ENCODE measurements around the gene NOTCH2. TPM values are rescaled to one million over a fixed set of nuclear protein-coding genes. Genes with fewer than 3 reads are reported as not detected.

NOTCH2 gene
- polyA plus RNA-seq, 1 experiment = 40.7 TPM

DNA sequence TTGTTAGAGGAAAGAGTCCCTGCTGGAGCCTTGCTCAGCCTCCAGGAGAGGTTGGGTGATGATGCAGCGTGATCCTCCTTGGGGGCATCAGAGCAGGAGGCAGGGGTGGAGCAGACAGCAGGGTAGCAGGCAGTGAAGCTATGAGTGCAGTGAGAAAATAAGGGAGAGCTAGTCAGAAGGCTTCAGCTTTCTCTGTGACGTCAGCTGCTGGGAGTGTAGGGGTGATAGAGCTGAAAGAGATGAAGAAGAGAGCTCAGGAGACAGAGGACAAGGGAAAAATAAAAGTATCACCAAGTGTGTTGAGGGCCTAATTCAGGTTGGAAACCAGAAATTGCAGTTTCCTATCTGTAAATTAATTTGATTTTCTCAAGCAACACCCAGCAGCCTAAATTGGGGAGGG is 170.9 kb downstream of the NOTCH2 start:
- Histone ChIP-seq H3K4me3 (ENCODE audit: low read depth, low read length) (no peak overlapping the region), H3K27me3 (ENCODE audit: control insufficient read depth, insufficient read depth, low read length) (no peaks in the 10 kb centered on the region; the same call in 1 of the 2 replicates), H3K36me3 (ENCODE audit: control insufficient read depth, insufficient read depth, low read length) (no peaks in the 10 kb centered on the region)
- POLR2A ChIA-PET = no interaction called here
- no peak for TF ChIP-seq CTCF (IDR thresholded peaks at IDR 0.05; ENCODE audit: insufficient read depth, low read depth, low read length)
- no peak for DNase-seq (ENCODE audit: low read depth)
- CTCF ChIA-PET = interaction anchor here (1.3 to 5.3 kb wide), 2 partner anchors 12 to 16 kb away, joined by 5 to 34 read pairs; no protein-coding TSS in a partner anchor

DNA sequence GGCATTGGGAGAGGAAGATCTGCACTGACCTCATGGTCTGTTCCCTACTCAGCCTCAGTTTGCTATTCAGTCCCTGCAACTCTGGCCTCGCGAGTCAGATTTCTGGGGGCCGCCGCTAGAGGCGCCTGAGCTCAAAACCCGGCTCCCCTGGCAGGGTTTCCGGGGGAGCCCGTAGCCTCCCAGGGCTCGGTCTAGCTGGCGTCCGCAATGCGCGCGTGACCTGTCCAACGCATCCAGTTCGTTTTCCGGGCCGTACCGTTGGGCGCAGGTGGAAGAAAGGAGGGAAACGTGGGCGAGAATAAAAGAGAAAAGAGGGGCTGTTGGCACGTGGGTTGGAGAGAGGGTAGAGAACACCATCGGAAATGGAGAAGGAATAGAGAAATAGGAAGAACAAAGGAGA is 173.2 kb downstream of the NOTCH2 start, which contains the start of gene ADAM30:
Gene ADAM30, minus strand, starts transcription at position 213 of the 400 bp plus-strand sequence. Its CDS starts 179 bp downstream, at position 34.
- Histone ChIP-seq H3K4me3 (ENCODE audit: low read depth, low read length) (no peak within 1 kb of the TSS), H3K27me3 (ENCODE audit: control insufficient read depth, insufficient read depth, low read length) (no peaks in the 10 kb centered on the region; the same call in 1 of the 2 replicates), H3K36me3 (ENCODE audit: control insufficient read depth, insufficient read depth, low read length) (no peaks in the 10 kb centered on the region)
- no peak; the same call in 1 of the 2 replicates for TF ChIP-seq CTCF (IDR thresholded peaks at IDR 0.05; ENCODE audit: insufficient read depth, low read depth, low read length)
- no peak for DNase-seq (ENCODE audit: low read depth)
- ChIA-PET CTCF (interaction anchor here (1.3 to 5.3 kb wide), 3 partner anchors 10 to 13 kb away, joined by 3 to 34 read pairs (median 3); no protein-coding TSS in a partner anchor), POLR2A (no interaction called here)

DNA sequence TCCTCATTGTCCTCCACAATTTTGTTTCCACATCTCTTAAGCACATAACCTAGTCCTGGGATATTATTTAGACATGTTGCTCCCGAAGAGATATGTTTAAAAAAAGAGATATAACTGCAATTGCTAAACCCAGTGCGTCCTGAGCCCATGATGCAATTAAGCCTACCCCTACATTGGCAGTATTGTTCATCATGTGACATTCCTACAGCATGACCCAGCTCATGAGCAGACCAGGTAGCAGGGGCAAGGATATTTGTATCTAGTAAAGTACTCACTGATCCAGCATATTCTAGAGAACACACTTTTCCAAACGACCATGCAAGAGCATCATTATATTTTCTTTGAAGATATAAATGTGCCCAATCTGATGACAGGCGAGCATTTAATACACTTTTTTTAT is 174.4 kb downstream of the NOTCH2 start:
- no peak for DNase-seq (ENCODE audit: low read depth)
- Histone ChIP-seq H3K27me3 (ENCODE audit: control insufficient read depth, insufficient read depth, low read length) (no peaks in the 10 kb centered on the region; the same call in 1 of the 2 replicates), H3K4me3 (ENCODE audit: low read depth, low read length) (no peak overlapping the region), H3K36me3 (ENCODE audit: control insufficient read depth, insufficient read depth, low read length) (no peaks in the 10 kb centered on the region)
- ChIA-PET POLR2A (no interaction called here), CTCF (interaction anchor here (5.3 kb wide), 1 partner anchor 9 kb away, joined by 34 read pairs; no protein-coding TSS in a partner anchor)
- TF ChIP-seq CTCF (IDR thresholded peaks at IDR 0.05; ENCODE audit: insufficient read depth, low read depth, low read length) = no peak

DNA sequence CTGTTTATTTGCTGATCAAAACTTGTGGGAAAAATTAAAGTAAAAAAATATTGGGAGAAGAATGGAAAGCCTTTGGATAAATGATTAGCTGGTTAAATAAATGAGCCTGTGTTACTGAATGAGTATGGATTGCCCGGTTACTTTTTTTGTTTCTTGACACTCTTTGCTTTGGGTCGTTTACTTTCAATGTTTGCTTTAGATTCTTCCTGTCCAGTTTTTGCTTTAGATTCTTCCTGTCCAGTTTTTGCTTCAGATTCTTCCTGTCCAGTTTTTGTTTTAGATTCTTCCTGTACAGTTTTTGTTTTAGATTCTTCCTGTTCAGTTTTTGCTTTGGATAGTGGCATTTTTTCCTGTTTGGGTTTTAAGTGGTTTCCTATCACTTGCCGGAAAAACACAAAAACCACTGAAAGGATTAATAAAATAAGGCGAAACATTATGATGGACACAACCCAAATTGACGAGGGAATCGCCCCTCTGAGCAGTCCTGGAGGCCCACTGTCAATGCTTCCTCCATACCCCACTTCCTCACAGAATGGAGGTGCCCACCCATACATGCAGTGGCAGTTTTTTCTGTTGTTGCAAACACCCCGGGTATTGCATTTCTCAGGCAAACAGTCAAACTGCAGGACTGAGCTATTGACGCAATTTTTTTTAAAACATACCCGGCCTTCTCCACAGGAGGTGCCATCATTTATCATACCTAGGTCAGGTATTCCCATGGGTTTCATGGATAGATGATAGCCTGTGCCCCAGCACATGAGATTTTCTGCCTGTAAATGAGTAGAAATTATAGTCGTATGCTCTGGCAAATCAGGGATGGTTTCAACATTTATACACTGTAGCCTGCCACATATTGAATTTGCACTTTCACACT is 175.4 kb downstream of the NOTCH2 start:
- POLR2A ChIA-PET = no interaction called here
- DNase-seq (ENCODE audit: low read depth) = no peak
- CTCF ChIA-PET = no interaction called here

More for the DNA sequence above, 175.4 kb downstream of the NOTCH2 start:
- H3K4me3 ChIP-seq (ENCODE audit: low read depth, low read length) = no peak overlapping the region
- no peak for TF ChIP-seq CTCF (IDR thresholded peaks at IDR 0.05; ENCODE audit: insufficient read depth, low read depth, low read length)
- no peaks in the 10 kb centered on the region; the same call in 1 of the 2 replicates for H3K27me3 ChIP-seq (ENCODE audit: control insufficient read depth, insufficient read depth, low read length)
- H3K36me3 ChIP-seq (ENCODE audit: control insufficient read depth, insufficient read depth, low read length) = no peaks in the 10 kb centered on the region
